Progenitor cell of endocrine pancreas (in vitro differentiated cells): ENCODE results near the gene PGK1. TPM values are rescaled to one million over a fixed set of nuclear protein-coding genes. Genes with fewer than 3 reads are reported as not detected.

Experiments used
- DNase-seq: peaks from one replicate; pipeline ENCODE4 v3.0.0; 2021; ENCODE audit warnings: low spot score; ENCODE audit not compliant: unreplicated experiment
- H3K27ac Mint-ChIP-seq: 2 replicates; pipeline ENCODE4 v1.8.0; 2021; ENCODE audit warnings: mild to moderate bottlenecking, moderate library complexity, mixed read lengths
- H3K27me3 Mint-ChIP-seq: 2 replicates; pipeline ENCODE4 v1.8.0; 2021; ENCODE audit warnings: mixed read lengths
- H3K36me3 Mint-ChIP-seq: 2 replicates; pipeline ENCODE4 v1.8.0; 2022; ENCODE audit warnings: mixed read lengths; ENCODE audit not compliant: insufficient read depth
- H3K4me1 Mint-ChIP-seq: 2 replicates; pipeline ENCODE4 v1.8.0; 2021; ENCODE audit warnings: low read depth, mixed read lengths
- H3K4me3 Mint-ChIP-seq: 2 replicates; pipeline ENCODE4 v1.8.0; 2021; ENCODE audit warnings: low read depth, mild to moderate bottlenecking, moderate library complexity, mixed read lengths
- H3K9me3 Mint-ChIP-seq: 2 replicates; pipeline ENCODE4 v1.8.0; 2021; ENCODE audit warnings: low read depth, mixed read lengths
- CTCF ChIP-seq: fragments of 200-600 bp; sonication (generic); IDR thresholded peaks from one replicate; pipeline ENCODE4 v1.5.0; 2021; ENCODE audit warnings: antibody characterized with exemption, mild to moderate bottlenecking; ENCODE audit not compliant: unreplicated experiment
- total RNA-seq: library from RNA; stranded (reverse); gene quantifications from 2 replicates; pipeline ENCODE4 v1.2.1, GENCODE V29; 2021

PGK1 gene
- total RNA-seq, 1 donor from 2014 or later = 156 TPM

GRCh38 chrX:78098108-78098507 is 5.9 kb upstream of the PGK1 start:
- Mint-ChIP-seq H3K4me1 (no peaks in the 10 kb centered on the region), H3K4me3 (no peak overlapping the region), H3K9me3 (peaks cover 9% of the 10 kb centered on the region), H3K36me3 (peaks cover 1% of the 10 kb centered on the region), H3K27me3 (no peaks in the 10 kb centered on the region), H3K27ac (no peak overlapping the region)
- DNase-seq = no peak
- no peak for TF ChIP-seq CTCF

DNA sequence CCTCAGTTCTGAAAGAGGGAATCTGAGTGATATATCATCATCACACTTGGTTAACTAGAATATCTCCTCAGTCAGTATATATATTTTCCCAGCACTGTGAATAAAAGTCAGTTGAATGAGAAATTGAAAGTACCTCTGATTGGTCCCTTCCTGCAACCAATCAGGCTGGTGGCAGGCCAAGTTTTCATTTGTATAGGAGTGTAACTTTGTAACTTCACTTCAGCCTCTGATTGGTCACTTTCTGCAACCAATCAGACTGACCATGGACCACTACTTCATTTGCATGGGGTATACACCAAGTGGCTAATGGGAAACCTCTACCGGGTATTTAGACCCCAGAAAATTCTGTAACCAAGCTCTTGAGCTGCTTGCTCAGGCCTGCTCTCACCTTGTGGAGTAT is 2.0 kb upstream of the PGK1 start:
- DNase-seq = no peak
- TF ChIP-seq CTCF = no peak
- H3K9me3 Mint-ChIP-seq = peaks cover 14% of the 10 kb centered on the region
- no peak overlapping the region for H3K27ac Mint-ChIP-seq
- no peak overlapping the region for H3K4me3 Mint-ChIP-seq
- H3K4me1 Mint-ChIP-seq = peaks cover 19% of the 10 kb centered on the region
- H3K27me3 Mint-ChIP-seq = no peaks in the 10 kb centered on the region
- peaks cover 3% of the 10 kb centered on the region for H3K36me3 Mint-ChIP-seq

DNA sequence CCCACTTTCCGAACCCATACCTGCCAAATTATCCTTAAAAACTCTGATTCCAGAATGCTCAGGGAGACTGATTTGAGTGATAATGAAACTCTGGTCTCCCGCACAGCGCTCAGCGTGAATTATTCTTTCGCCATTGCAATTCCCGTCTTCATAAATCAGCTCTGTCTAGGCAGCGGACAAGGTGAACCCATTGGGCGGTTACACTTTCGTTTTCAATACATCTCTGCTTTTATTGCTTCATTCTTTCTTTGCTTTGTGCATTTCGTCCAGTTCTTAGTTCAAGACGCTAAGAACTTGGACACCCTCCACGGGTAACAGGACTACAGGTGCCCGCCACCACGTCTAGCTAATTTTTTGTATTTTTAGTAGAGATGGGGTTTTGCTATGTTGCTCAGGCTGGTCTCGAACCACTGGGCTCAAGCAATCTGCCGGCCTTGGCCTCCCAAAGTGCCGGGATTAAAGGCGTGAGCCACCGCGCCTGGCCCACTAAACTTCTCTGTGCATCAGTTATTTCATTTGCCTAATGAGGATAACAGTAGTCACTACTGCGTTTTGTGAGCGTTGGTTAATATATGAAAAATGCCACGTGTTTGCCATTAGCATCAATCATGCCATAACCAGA is 936 bp upstream of the PGK1 start:
- Mint-ChIP-seq H3K36me3 (peaks cover 6% of the 10 kb centered on the region), H3K9me3 (peaks cover 18% of the 10 kb centered on the region), H3K27ac (peak overlapping the region; percentile 92), H3K27me3 (no peaks in the 10 kb centered on the region), H3K4me1 (peaks cover 24% of the 10 kb centered on the region), H3K4me3 (peak overlapping the region; percentile 90)
- TF ChIP-seq CTCF = no peak
- DNase-seq = no peak

- DNase-seq = no peak
- Mint-ChIP-seq H3K27me3 (no peaks in the 10 kb centered on the region), H3K36me3 (peaks cover 7% of the 10 kb centered on the region), H3K4me3 (peak overlapping the region; percentile 90), H3K9me3 (peaks cover 19% of the 10 kb centered on the region), H3K4me1 (peaks cover 26% of the 10 kb centered on the region), H3K27ac (peak overlapping the region; percentile 96)
- TF ChIP-seq CTCF = no peak
Observed at GRCh38 chrX:78104447-78105176, 564 bp downstream of the PGK1 start.

- peaks cover 17% of the 10 kb centered on the region for H3K9me3 Mint-ChIP-seq
Observed at GRCh38 chrX:78105944-78106650, 2.0 kb downstream of the PGK1 start.

More at GRCh38 chrX:78105944-78106650, 2.0 kb downstream of the PGK1 start:
- no peak for TF ChIP-seq CTCF
- no peaks in the 10 kb centered on the region for H3K27me3 Mint-ChIP-seq
- DNase-seq = no peak
- H3K27ac Mint-ChIP-seq = no peak overlapping the region
- peaks cover 8% of the 10 kb centered on the region for H3K36me3 Mint-ChIP-seq
- H3K4me3 Mint-ChIP-seq = peak overlapping the region; percentile 90
- peaks cover 26% of the 10 kb centered on the region for H3K4me1 Mint-ChIP-seq
